ENCODE measurements around the gene ALG2. TPM values are rescaled to one million over a fixed set of nuclear protein-coding genes. Genes with fewer than 3 reads are reported as not detected.

ALG2 gene
- total RNA-seq, 2 experiments from 2014 or later = 26.5 to 35.2 TPM

DNA sequence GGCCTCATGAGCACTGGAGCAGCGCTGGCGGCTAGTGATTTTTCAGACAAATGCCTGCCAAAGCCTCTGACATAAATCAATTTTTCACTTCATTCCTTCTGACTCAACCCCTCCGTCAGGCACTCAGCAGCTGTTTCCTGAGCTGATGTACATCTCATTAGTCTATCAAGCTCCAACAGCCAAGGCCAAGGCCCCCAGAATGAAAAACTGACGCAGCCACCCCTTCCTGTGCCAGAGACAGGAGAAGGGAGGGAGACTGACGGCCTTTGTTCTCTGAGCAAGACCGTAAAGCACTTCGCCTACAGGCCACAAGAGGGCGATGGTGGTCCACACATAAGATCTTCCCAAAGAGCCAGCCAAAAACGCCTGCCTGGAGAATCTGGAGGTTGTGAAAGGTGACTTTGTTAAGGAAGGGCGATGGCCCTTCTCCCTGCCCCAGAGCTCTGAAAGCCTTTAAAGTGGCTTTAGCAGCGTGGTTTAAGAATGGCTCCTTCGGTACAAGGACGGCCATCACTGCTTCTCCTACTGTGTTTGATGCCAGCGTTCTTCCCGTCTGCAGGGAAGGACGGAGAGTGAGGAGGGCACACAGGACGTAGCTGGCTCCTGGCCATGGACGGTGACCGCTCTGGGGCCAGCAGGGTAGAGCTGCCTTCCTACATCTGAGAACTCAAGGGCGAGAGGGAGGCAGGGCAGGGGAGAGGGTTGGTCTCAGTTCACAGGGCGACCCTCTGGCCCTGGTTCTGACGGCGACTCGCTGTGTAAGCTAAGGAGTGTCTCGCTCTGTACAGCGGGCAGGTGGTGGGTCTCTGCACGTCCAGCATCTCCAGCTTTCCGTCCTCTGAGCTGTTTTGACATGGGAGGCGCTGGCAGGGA is 37.0 kb downstream of the ALG2 start:
- no peak for TF ChIP-seq EZH2phosphoT487 (IDR thresholded peaks at IDR 0.05; ENCODE audit: borderline replicate concordance, low read depth, low read length)
- TF ChIP-seq, protein P1, sequence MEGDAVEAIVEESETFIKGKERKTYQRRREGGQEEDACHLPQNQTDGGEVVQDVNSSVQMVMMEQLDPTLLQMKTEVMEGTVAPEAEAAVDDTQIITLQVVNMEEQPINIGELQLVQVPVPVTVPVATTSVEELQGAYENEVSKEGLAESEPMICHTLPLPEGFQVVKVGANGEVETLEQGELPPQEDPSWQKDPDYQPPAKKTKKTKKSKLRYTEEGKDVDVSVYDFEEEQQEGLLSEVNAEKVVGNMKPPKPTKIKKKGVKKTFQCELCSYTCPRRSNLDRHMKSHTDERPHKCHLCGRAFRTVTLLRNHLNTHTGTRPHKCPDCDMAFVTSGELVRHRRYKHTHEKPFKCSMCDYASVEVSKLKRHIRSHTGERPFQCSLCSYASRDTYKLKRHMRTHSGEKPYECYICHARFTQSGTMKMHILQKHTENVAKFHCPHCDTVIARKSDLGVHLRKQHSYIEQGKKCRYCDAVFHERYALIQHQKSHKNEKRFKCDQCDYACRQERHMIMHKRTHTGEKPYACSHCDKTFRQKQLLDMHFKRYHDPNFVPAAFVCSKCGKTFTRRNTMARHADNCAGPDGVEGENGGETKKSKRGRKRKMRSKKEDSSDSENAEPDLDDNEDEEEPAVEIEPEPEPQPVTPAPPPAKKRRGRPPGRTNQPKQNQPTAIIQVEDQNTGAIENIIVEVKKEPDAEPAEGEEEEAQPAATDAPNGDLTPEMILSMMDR (conservative IDR thresholded peaks at IDR 0.05; ENCODE audit: low read length) = peak; percentile 92
- intact Hi-C loops (cut with micrococcal nuclease; ENCODE audit: unreplicated experiment) = loop anchor here (5.0 to 10.0 kb wide), 8 partner anchors 38 to 1410 kb away; partner anchors contain the start of genes ALG2 and SEC61B
- Histone ChIP-seq H3K79me2 (ENCODE audit: insufficient read depth, low read depth, low read length) (no peaks in the 10 kb centered on the region), H3K27ac (ENCODE audit: low read depth, low read length, poor library complexity, severe bottlenecking) (no peak overlapping the region), H3K4me3 (ENCODE audit: low read depth, low read length, poor library complexity, severe bottlenecking) (no peak overlapping the region), H3K9me3 (ENCODE audit: low read length) (no peaks in the 10 kb centered on the region), H3K4me2 (ENCODE audit: low read length) (no peak overlapping the region), H3K9me2 (ENCODE audit: insufficient read depth, low read length) (no peaks in the 10 kb centered on the region), H3K36me3 (ENCODE audit: insufficient read depth, low read length) (no peaks in the 10 kb centered on the region), H3K4me1 (ENCODE audit: insufficient read depth, low read length, poor library complexity, severe bottlenecking) (peaks cover 26% of the 10 kb centered on the region), H2AFZ (ENCODE audit: low read length) (peak overlapping the region; percentile 42; the same call in 1 of the 2 replicates), H4K20me1 (ENCODE audit: insufficient read depth, low read length) (no peaks in the 10 kb centered on the region)
- peak; percentile 83 for DNase-seq (ENCODE audit: low spot score)
- BruUV-seq (replicated peaks) = no TSS peak
- POLR2A ChIA-PET = interaction anchor here (0.7 to 1.1 kb wide), 2 partner anchors 38 to 834 kb away, joined by 3 read pairs; partner anchors contain the start of genes ALG2 and SEC61B
- CTCF ChIA-PET (ENCODE audit: unreplicated experiment) = interaction anchor here (0.5 to 0.8 kb wide), 2 partner anchors 28 to 48 kb away, joined by 3 to 4 read pairs; no protein-coding TSS in a partner anchor

DNA sequence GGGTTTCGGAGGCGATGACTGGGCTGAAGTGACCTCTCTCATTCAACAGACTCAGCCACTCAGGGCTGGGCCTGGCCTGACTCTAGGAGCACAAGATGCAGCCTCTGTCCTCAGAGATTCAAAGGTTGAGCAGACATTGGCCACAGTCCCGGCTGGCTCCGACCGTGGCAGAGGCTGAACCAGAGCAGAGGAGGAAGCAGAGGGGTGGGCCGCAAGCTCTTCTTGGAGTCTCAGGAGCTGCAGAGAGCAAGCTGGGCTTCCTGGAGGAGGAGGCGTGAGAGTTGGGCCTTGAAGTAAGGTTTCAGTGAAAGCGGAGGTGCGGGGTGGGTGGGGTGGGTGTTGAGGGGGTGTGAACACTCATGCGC is 37.6 kb downstream of the ALG2 start:
- H3K9me3 ChIP-seq (ENCODE audit: low read length) = no peaks in the 10 kb centered on the region
- POLR2A ChIA-PET = interaction anchor here (0.5 to 1.1 kb wide), 2 partner anchors 22 to 38 kb away, joined by 3 to 6 read pairs; partner anchors contain the start of genes ALG2 and SEC61B
- no peaks in the 10 kb centered on the region for H3K9me2 ChIP-seq (ENCODE audit: insufficient read depth, low read length)
- H3K27ac ChIP-seq (ENCODE audit: low read depth, low read length, poor library complexity, severe bottlenecking) = no peak overlapping the region
- CTCF ChIA-PET (ENCODE audit: unreplicated experiment) = interaction anchor here (0.5 to 0.8 kb wide), 2 partner anchors 27 to 48 kb away, joined by 3 to 4 read pairs; no protein-coding TSS in a partner anchor
- H3K4me1 ChIP-seq (ENCODE audit: insufficient read depth, low read length, poor library complexity, severe bottlenecking) = peaks cover 26% of the 10 kb centered on the region
- H3K79me2 ChIP-seq (ENCODE audit: insufficient read depth, low read depth, low read length) = no peaks in the 10 kb centered on the region
- H3K36me3 ChIP-seq (ENCODE audit: insufficient read depth, low read length) = no peaks in the 10 kb centered on the region
- TF ChIP-seq, protein P1 (conservative IDR thresholded peaks at IDR 0.05; ENCODE audit: low read length) = no peak
- H3K4me3 ChIP-seq (ENCODE audit: low read depth, low read length, poor library complexity, severe bottlenecking) = no peak overlapping the region
- H3K4me2 ChIP-seq (ENCODE audit: low read length) = no peak overlapping the region
- intact Hi-C loops (cut with micrococcal nuclease; ENCODE audit: unreplicated experiment) = loop anchor here (10.0 kb wide), 7 partner anchors 151 to 1411 kb away; no protein-coding TSS in a partner anchor
- H4K20me1 ChIP-seq (ENCODE audit: insufficient read depth, low read length) = no peaks in the 10 kb centered on the region
- no TSS peak for BruUV-seq (replicated peaks)
- DNase-seq (ENCODE audit: low spot score) = no peak
- peak overlapping the region; percentile 42; the same call in 1 of the 2 replicates for H2AFZ ChIP-seq (ENCODE audit: low read length)
